GM21360 (cell line): ENCODE data around the gene RBBP8.
A peak's percentile ranks its signal among the peaks of the same experiment; 100 is the strongest.
"Not testable (repeated sequence)": the region's sequence is repeated elsewhere in the genome, so short reads cannot be mapped to it uniquely, and the experiment has no call there.

Source experiments
- ATAC-seq: cut with Tn5 transposase; IDR thresholded peaks from one replicate; pipeline ENCODE4 v1.9.1; 2021; ENCODE audit warnings: mild to moderate bottlenecking, moderate library complexity; ENCODE audit not compliant: unreplicated experiment

The RBBP8 gene

DNA sequence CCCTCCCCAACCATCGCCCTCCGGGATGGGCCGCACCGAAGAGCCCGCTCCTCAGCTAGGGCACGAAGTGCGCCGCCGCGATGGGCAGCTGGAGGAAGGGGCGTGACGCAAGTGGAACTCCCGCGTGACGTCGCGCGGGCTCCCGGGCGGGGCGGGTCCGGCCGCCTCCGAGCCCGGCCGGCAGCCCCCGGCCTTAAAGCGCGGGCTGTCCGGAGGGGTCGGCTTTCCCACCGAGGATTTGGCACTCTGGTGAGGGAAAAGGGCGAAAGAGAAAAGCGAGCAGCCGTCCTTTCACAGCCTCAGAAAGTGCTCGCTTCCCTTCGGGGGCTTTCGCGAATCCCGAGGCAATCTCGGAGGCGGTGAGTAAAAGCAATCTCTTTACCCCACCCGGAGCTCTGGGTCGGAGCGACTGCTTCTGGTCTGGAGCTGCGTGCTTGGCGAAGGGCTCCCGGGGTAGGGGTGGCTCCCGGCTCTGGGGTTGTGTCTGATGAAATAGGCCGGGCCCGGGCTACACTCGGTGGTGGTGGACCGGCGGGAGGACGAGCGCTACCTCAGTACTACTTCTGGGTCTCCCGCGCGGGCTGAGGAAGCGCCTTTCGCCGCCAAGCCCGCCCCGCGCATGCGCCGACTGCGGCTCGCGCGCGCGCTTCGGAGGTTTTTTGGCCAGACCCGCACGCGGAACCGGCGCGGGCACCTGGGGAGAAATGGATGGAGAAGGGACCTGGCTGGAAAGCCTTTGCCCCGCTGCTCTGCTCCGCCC lies at the start of gene RBBP8:
RBBP8 (plus strand) TSS at position 123 of the 760 bp plus-strand sequence. CDS start 3,524 bp downstream, outside the sequence.
- peak; percentile 75 for ATAC-seq

DNA sequence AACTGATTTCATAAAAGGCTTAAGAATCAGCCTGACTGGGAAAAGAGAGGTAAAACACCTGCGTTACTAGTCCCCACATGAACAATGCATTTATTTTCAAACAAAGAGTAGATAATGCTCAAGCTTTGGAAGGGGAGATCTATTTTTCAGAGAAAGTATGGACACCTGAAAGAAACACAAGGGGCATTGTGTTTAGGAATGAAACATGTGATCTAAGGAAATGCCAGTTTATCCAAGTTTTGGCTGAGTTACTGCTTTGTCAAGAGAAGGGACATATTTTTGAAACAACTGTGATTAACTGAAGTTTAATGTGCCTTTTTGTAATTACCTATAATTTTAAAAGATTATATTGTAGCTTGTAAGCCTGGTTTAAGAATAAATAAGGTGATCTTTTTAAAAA lies 49.3 kb upstream of the RBBP8 start:
- ATAC-seq: no peak

DNA sequence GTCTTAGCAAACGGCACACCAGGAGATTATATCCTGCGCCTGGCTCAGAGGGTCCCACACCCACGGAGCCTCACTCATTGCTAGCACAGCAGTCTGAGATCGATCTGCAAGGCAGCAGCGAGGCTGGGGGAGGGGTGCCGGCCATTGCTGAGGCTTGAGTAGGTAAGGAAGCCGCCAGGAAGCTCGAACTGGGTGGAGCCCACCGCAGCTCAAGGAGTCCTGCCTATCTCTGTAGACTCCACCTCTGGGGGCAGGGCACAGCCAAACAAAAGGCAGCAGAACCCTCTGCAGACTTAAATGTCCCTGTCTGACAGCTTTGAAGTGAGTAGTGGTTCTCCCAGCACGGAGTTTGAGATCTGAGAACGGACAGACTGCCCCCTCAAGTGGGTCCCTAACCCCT lies 47.4 kb upstream of the RBBP8 start:
- not testable (repeated sequence) for ATAC-seq

DNA sequence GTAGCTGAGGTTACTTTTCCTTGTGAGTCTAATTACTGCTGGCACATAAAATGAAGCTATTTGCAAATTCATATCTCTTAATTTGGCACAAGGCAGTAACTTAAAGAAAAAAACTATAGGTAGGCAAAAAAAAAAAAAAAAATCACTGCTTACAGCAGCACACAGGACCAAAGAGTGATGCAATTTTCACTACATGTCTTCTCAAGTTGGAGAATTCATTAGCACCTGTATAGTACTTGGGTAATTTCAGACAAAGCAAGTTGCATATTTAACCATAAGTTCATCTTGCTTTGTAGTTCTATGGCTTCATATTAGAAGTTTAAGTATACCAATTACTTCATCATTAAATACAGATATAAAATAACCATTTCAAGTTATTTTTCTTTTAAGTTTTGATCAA lies 33.7 kb upstream of the RBBP8 start:
- no peak for ATAC-seq

DNA sequence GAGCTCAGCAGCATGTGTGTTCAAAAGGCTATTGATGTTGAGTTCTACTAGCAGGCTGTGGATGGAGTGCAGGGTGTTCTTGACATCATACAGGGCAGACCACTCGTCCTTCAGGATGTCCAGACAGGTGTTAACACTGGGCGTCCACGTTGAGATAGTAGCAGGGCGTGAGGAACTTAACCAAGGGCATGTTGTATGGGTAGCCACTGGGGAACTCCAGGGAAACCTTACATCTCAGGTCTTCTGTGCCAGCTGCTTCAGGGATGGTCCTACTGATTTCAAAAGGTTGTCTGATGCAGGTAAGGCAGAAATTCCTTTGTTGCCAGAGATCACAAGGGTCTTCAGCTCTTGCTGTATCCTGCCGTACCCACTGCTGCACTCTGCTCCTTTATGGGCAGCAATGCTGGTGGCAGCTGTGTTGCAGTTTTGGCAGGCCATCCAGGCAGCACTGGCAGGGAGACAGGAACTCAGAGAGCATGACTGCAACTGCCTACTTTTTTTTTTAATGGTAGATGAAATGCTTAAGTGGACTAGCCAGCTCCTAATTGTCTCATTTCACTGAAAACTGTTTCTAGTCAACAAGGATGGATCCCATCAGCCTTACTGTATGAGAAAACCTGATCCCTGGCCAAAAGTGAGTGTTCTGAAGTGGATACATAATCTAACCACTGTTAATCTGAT lies 32.4 kb upstream of the RBBP8 start:
- no peak for ATAC-seq

DNA sequence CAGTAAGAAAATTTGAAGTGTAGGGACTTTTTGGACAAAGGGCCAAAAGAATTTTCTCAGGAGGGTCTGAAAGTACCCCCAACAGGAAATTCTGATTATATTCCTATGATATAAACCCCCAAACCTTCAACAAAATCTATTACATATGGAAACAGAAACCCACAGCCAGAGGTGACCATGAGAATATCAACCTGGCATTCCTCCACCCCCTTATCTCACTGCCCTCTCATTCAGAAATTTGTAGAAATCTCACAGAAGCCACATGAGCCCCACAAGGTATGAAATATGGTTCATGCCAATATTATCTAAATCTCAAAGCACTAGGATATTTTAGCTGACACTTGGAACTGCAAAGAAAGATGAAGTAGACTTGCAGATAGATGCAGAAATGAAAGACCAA lies 31.0 kb upstream of the RBBP8 start:
- ATAC-seq: no peak

DNA sequence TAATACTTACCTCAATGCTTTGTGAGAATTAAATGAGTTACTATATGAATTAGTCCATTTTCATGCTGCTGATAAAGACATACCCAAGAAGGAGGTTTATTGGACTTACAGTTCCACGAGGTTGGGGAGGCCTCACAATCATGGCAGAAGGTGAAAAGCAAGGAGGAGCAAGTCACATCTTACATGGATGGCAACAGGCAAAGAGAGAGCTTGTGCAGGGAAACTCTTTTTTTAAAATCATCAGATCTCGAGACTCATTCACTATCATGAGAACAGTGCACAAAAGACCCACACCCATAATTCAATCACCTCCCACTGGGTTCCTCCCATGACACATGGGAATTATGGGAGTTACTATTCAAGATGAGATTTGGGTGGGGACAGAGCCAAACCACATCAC lies 29.9 kb upstream of the RBBP8 start:
- not testable (repeated sequence) for ATAC-seq

DNA sequence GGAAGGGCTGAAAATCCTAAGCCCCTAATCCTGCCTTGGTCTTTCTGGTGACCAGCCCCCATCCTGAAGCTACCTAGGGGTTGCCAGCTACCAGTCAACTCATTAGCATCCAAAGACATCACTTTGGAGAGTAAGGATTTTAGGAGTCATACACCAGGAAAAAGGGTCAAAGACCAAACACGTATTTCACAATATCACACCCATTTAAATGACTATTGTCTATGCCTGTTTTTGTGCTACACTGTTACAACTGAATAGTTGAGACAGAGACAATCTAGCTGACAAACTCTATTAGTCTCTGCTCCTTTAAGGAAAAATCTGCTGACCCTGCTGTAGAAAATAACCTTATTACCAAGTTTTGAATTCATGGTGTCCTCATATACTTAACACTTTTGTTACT lies 21.0 kb upstream of the RBBP8 start:
- no peak for ATAC-seq

DNA sequence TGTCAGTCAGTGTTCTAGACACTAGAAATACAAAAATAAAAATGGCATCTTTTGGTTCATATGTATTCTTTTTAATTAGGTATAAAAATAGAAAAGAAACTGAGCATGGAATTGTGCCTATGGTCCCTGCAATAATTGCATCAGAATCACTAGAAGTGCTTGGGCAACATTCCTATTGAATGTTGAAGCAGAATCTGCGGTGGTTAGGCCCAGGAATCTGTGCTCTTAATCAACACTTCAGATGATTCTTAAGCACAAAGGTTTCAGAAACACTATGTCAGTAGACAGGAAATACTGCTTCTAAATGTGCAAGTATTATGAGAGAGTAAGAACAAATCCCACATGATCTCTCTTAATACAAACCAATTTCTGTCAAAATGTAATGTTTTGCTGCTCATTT lies 20.3 kb upstream of the RBBP8 start:
- no peak for ATAC-seq

DNA sequence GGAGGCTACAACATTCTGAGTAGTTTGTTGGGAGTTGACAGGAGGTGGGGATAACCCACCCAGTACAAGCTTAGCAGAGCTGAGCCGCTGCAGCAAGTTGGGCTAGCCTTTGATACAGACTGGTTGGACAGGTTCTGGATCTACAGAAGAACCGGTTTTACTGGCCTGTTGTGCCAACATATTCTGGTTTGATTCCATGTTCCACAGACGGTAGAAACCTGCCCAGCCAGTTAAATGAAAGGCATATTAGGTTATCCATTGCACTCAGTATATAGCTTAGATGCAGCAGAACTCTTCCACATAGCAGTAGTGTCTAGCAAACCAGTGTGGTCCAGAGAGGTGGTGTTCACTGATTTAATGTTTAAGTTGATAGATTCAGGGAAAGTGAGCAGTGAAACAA lies 19.3 kb upstream of the RBBP8 start:
- no peak for ATAC-seq

DNA sequence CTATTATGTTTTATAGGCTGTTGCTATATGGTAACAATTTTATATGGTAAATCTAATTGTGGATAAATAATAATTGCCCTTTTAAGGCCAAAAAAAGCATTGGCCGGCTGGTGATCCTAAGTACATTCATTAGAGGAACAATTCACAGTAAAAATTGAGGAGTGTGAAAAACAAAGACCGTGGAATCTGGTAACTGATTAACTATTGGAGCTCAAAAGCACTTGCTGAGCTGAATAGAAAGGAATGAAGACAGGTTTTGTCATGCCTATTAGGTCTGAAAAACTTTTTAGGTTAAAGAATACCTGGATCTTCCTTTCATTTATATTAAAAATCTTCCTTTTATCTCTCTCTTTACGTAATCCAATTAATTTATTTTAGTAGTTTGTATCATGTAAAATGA lies 18.5 kb upstream of the RBBP8 start:
- ATAC-seq: no peak

DNA sequence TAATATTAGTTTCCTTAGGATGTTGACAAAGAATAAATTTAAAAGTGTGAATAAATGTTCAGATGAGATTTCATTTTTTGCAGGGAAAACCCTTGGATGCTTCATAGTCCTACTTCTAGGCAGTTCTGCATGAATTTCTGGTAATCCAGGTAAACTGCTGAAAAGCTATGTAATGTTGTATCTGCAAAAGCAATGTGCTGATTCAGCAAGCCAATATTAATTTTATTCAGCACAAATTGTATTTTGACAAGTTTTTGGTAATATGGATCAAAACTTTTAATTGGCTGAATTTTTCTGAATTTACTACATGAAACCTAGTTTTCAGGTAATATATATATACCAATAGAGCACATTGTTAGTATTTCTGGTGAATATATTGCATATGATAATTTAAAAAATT lies 17.8 kb upstream of the RBBP8 start:
- no peak for ATAC-seq

DNA sequence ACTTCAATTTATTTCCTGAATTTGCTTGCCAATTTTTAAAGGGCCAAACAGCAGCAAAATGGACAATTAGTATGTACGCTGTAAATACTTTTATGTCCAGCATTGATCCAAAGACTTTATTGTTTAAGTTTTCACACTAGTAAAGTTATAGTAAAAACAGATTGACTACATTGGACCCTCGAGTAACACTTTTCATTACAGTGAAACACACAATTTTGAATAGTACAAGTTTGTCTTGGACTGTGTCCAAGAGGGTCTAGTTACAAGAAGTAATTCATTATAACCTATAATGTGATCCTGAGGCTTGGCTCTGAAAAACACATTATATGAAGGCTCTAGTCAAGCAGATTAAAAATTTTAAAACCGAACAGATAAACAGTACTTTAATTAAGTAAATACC lies 11.4 kb upstream of the RBBP8 start:
- ATAC-seq: no peak

DNA sequence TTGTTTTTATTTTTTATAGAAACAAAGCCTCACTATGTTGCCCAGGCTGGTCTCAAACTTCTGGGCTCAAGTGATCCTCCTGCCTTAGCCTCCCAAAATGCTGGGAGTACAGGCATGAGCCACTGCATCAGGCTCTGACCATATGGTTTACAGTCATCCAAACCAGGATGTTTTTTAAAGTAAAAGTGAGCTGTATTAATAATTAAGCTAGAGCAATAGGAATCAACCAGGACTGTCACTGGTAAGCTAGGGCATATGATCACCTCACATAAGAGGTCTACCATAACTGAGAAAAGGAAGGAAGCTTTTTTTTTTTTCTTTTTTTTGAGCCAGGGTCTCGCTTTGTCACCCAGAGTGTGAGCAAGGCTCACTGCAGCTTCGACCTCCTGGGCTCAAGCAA lies 8.5 kb upstream of the RBBP8 start:
- ATAC-seq: no peak

DNA sequence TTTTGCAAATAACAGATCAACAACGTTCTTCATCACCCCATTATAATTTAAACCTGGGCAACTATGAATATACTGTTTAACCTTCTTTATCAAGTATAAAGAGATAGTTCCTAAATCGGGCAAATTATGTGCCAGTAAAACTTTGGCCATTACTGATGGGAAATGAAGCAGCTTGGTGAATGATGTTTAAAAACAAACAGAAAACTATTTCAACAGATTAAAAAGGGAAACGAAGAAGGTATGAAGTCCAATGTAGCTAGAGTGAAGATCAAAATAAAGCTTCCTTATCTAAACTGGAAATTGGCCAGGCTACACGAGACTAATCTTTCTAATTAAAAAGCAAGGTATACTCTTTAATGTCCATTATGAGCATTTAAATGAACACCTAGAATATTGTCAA lies 6.7 kb upstream of the RBBP8 start:
- no peak for ATAC-seq

DNA sequence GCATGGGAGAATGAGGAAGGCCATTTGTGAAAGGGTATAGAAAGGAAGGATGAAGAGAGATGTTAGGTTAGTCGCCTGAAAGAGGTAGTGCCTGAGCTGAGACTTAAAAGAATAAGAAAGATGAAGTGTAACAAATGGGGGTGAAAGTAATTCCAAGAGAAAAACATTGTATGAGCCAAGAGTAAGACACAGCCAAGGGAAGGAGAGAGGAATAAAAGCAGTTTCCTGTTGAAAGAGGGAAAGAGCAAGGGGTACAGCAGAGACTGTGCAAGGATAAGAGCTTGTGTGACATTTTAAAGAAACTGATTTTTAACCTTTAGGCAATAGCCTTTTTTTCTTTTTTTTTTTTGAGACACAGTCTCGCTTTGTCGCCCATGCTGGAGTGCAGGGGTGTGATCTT lies 4.8 kb upstream of the RBBP8 start:
- ATAC-seq: no peak

DNA sequence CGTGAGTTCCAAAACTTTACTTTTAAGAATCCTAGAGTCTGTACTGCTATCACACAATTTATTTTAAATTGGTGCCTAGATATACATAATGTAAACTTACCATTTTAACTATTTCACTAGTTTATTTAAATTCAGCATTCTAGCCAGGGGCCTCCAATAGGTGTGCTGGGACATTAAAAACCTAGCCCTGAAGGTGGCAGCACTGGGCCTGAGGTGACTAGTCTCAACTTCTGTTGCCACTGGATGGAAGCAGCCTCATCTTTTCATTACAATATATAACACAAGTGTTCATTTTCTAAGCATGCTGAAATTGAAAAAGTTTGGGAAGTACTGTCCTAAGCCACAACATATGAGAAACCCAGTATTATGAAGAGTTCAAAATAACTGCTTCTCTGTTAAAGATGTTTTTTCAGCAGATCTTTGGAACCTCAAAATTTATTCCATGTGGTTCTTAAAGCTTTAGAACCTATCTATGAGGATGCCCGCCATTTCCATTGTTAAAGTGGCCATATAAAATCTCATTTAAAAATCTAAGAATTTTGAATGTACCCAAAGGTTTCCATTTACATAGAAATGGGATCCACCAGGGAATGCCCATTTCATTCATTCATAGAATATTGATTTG lies 2.9 kb upstream of the RBBP8 start:
- peak; percentile 46 for ATAC-seq

DNA sequence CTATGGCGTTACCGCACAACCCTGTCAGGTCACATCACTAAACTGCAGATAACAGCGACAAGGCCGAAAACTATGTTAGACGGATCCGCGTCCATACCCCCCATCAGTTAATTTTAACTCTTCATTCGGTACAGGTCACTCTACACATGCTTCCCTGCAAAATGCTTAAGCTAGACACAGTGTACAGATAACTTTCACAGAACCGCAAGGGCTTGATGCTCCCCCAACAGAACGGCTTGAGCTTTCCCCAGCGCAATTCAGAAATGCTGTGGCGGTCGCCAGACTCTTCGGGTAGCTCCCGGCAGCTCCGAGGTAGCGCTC lies 283 bp upstream of the RBBP8 start:
- peak; percentile 18 for ATAC-seq

DNA sequence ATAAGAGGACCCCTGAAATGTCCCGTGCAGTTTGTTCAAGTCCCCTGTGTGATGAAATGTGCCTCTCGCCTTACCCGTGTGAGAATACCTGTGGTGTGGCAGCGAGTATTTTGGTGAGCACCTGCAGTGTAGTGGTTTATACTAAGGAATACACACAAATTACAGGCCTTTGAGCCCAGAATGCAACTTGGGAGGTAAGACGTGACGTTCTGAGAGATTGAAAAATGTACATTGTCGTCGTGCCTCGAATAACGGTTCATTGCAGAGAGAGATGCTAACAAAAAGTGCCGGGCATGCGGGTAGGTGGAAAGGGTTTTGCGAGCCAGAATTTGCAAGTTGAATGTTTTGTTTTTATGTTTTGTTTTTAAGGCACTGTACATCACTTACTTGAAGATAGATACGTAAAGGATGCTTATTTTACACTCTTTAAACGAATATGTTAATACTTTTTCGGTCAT lies 867 bp downstream of the RBBP8 start:
- peak; percentile 8 for ATAC-seq

DNA sequence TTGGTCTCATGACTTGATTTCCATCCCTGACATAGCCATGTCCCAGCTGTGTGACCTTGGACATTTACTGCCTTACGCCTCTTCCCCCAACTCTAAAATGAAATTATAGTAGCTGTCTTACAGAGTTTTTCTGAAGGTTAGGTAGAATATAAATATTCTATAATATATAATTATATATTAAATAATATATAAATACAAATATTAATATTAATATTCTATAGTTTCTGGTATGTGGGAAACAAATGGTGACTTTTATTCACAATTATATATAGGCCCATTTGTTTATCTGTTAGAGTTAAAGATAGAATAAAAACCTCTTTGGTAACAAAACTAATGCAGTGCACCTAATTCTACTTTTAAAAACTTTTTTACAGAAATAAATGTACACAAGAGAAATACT lies 1.7 kb downstream of the RBBP8 start:
- ATAC-seq: no peak

DNA sequence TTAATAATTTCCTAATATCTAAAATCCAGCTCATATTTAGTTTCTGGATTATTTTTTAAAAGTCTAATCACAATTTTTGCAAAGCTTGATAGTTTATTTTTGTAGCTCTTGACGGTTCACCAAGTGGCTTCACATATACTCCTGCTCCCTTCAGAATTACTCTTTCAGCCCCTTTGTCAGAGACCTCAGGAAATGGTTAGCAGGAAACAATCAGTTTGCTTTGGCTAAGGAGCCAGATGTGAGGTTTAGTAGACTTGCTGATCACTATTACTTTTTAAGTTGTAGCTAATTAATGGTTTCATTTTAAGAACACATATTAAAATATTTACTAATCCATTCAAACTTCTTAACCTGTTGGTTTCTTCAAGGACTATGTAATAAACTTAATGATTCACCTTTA lies 2.3 kb downstream of the RBBP8 start:
- no peak for ATAC-seq

DNA sequence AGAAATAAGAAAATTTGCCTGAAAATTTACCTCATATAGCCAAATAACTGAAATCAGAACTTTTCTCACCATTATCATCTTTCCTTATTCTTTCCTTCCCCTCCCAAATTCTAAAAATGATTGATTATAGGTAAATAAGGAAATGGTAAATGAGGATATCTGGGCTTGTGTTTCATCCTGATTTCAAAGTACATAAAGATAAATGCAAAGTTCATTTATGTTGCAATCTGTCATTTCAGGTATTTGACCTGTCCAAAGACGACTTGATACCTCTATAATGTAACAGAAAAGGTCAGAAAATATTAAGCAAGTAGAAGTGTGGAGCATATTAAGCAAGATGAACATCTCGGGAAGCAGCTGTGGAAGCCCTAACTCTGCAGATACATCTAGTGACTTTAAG lies 3.4 kb downstream of the RBBP8 start:
- no peak for ATAC-seq
